HAP-1 (cell line): ENCODE results near the gene S100A3.

Experiments
- DNase-seq, 2 experiments: peaks; one replicate each; pipeline ENCODE4 v3.0.0-alpha.2; 2016 to 2020; ENCODE audit warnings: low spot score in 2 of 2
- H3K27me3 ChIP-seq: fragments of 250-450 bp; sonication (Bioruptor Pico); 2 replicates; pipeline ENCODE4 v1.5.1; 2020; ENCODE audit warnings: low read depth, mild to moderate bottlenecking, moderate library complexity
- H3K36me3 ChIP-seq: fragments of 250-450 bp; sonication (Bioruptor Pico); replicated peaks from 2 replicates; pipeline ENCODE4 v1.5.1; 2020; ENCODE audit warnings: mild to moderate bottlenecking
- H3K4me1 ChIP-seq: fragments of 250-450 bp; sonication (Bioruptor Pico); 2 replicates; pipeline ENCODE4 v1.5.1; 2020; ENCODE audit warnings: mild to moderate bottlenecking
- H3K4me3 ChIP-seq: fragments of 250-450 bp; sonication (Bioruptor Pico); 2 replicates; pipeline ENCODE4 v1.5.1; 2020; ENCODE audit warnings: mild to moderate bottlenecking, moderate library complexity
- H3K9me3 ChIP-seq: fragments of 250-450 bp; sonication (Bioruptor Pico); 2 replicates; pipeline ENCODE4 v1.5.1; 2020; ENCODE audit warnings: mild to moderate bottlenecking, moderate library complexity
- in situ Hi-C: fragments of 300-500 bp; cut with MboI; formaldehyde crosslinking; loops from 3 replicates; pipeline ENCODE4 v1.14.3; 2020; ENCODE audit warnings: low sequenced_read_pairs, inconsistent platforms, mixed read lengths

The S100A3 gene

GRCh38 chr1:153513023-153513422 is 36.0 kb downstream of the S100A3 start:
- no peaks in the 10 kb centered on the region for H3K27me3 ChIP-seq
- no peak for DNase-seq
- no peaks in the 10 kb centered on the region for H3K9me3 ChIP-seq
- no peaks in the 10 kb centered on the region; the same call in 1 of the 2 replicates for H3K4me1 ChIP-seq
- in situ Hi-C loops = loop anchor here (10.0 kb wide), 1 partner anchor 52 kb away; the partner anchor contains the start of gene S100A2
- H3K4me3 ChIP-seq = no peak overlapping the region
- no peaks in the 10 kb centered on the region for H3K36me3 ChIP-seq

- H3K36me3 ChIP-seq = no peaks in the 10 kb centered on the region
- in situ Hi-C loops = loop anchor here (10.0 kb wide), 1 partner anchor 54 kb away; the partner anchor contains the start of gene S100A2
- no peaks in the 10 kb centered on the region for H3K27me3 ChIP-seq
- no peak overlapping the region for H3K4me3 ChIP-seq
- DNase-seq = peak; percentile 82 to 94
- no peaks in the 10 kb centered on the region; the same call in 1 of the 2 replicates for H3K4me1 ChIP-seq
- no peaks in the 10 kb centered on the region for H3K9me3 ChIP-seq
Observed at GRCh38 chr1:153510984-153511410, 38.1 kb downstream of the S100A3 start.

DNA sequence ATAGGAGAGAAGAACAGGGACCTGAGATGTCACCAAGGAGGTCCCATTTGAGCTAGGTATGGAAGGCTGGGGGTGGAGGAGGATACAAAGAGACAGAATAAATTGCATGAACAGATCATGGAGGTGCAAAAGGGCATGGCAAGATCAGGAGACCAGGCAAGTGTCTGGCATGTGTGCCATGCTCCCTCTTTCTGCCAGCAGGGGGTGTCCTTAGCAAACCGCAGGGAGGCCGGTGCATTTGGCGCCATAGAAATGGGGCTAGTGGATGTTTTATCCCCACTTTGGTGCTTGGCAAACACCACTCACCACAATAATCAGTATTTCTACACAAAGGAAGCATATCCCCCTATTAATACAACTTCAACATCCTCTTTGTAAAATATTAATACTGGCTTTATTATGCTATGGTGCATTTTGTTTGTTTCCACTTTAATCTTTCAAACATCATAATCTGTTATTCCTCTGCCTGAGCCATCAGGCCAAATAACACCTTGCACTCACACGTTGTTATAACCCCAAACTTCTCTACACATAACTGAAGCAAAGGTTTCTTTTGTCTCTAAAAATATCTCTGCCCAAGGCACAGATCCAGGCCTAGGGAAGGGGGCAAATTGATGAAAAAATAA is 39.2 kb downstream of the S100A3 start:
- Histone ChIP-seq H3K4me3 (no peak overlapping the region), H3K36me3 (no peaks in the 10 kb centered on the region), H3K4me1 (no peaks in the 10 kb centered on the region; the same call in 1 of the 2 replicates), H3K9me3 (no peaks in the 10 kb centered on the region), H3K27me3 (no peaks in the 10 kb centered on the region)
- DNase-seq = peak; percentile 44 to 85
- in situ Hi-C loops = loop anchor here (10.0 kb wide), 3 partner anchors 55 to 475 kb away; partner anchors contain the start of genes RAB13 and S100A2

GRCh38 chr1:153509036-153509435 is 40.0 kb downstream of the S100A3 start:
- Histone ChIP-seq H3K9me3 (no peaks in the 10 kb centered on the region), H3K4me1 (no peaks in the 10 kb centered on the region; the same call in 1 of the 2 replicates), H3K4me3 (no peak overlapping the region), H3K36me3 (no peaks in the 10 kb centered on the region), H3K27me3 (no peaks in the 10 kb centered on the region)
- in situ Hi-C loops = loop anchor here (10.0 kb wide), 2 partner anchors 236 to 476 kb away; partner anchors contain the start of gene RAB13
- no peak for DNase-seq

- Histone ChIP-seq H3K9me3 (no peaks in the 10 kb centered on the region), H3K36me3 (no peaks in the 10 kb centered on the region), H3K4me1 (no peaks in the 10 kb centered on the region; the same call in none of the 2 replicates), H3K27me3 (no peaks in the 10 kb centered on the region), H3K4me3 (no peak overlapping the region)
- DNase-seq = no peak
- in situ Hi-C loops = loop anchor here (10.0 kb wide), 2 partner anchors 237 to 477 kb away; partner anchors contain the start of gene RAB13
Observed at GRCh38 chr1:153507926-153508583, 41.0 kb downstream of the S100A3 start.

DNA sequence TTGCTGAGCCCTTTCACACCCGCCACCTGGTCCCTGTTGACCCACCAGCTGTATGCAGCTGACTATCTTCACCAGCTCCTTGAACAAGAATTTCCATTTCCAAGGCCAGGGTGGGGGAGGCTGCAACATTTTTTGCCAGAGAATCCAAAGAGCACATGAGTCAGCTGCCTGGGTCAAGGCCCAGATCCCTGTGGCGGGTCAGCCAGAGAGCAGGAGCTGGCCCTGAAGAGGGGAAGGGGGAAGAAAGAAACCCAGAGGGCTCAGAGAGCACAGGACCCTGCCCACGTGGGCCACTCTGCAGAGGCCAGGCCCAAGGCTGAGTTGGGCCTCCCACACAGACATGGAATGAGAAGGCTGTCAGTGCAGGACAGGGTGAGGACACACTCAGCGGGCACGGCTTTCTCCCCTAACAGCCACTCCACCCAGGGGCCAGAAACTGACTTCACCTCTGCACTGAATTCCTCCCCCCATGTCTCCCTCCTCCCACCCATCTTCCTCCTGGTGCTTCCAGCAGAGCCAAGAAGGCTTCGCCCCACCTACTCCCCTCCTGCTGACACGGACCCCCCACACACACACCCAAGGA is 42.1 kb downstream of the S100A3 start:
- DNase-seq = no peak
- in situ Hi-C loops = loop anchor here (10.0 kb wide), 2 partner anchors 238 to 478 kb away; partner anchors contain the start of gene RAB13
- no peak overlapping the region for H3K4me3 ChIP-seq

GRCh38 chr1:153506386-153506785 is 42.7 kb downstream of the S100A3 start:
- Histone ChIP-seq H3K4me1 (no peaks in the 10 kb centered on the region; the same call in none of the 2 replicates), H3K27me3 (no peaks in the 10 kb centered on the region), H3K9me3 (no peaks in the 10 kb centered on the region), H3K36me3 (no peaks in the 10 kb centered on the region), H3K4me3 (no peak overlapping the region)
- DNase-seq = no peak
- in situ Hi-C loops = loop anchor here (10.0 kb wide), 2 partner anchors 238 to 478 kb away; partner anchors contain the start of gene RAB13

More for the DNA sequence above, 42.1 kb downstream of the S100A3 start:
- H3K27me3 ChIP-seq = no peaks in the 10 kb centered on the region
- H3K4me1 ChIP-seq = no peaks in the 10 kb centered on the region; the same call in none of the 2 replicates
- no peaks in the 10 kb centered on the region for H3K9me3 ChIP-seq
- no peaks in the 10 kb centered on the region for H3K36me3 ChIP-seq

GRCh38 chr1:153505576-153505975 is 43.5 kb downstream of the S100A3 start:
- Histone ChIP-seq H3K27me3 (no peaks in the 10 kb centered on the region), H3K9me3 (no peaks in the 10 kb centered on the region), H3K36me3 (no peaks in the 10 kb centered on the region), H3K4me1 (no peaks in the 10 kb centered on the region; the same call in 1 of the 2 replicates), H3K4me3 (no peak overlapping the region)
- no peak for DNase-seq
- in situ Hi-C loops = loop anchor here (10.0 kb wide), 2 partner anchors 239 to 479 kb away; partner anchors contain the start of gene RAB13

- Histone ChIP-seq H3K27me3 (peaks cover 13% of the 10 kb centered on the region), H3K4me1 (no peaks in the 10 kb centered on the region; the same call in 1 of the 2 replicates), H3K36me3 (no peaks in the 10 kb centered on the region), H3K4me3 (no peak overlapping the region), H3K9me3 (no peaks in the 10 kb centered on the region)
- DNase-seq = no peak
- in situ Hi-C loops = loop anchor here (5.0 to 10.0 kb wide), 3 partner anchors 146 to 481 kb away; partner anchors contain the start of genes RAB13 and S100A9
Observed at GRCh38 chr1:153503766-153504165, 45.3 kb downstream of the S100A3 start.

- no peaks in the 10 kb centered on the region for H3K36me3 ChIP-seq
- H3K9me3 ChIP-seq = no peaks in the 10 kb centered on the region
- peaks cover 4% of the 10 kb centered on the region for H3K4me1 ChIP-seq
- no peak overlapping the region for H3K4me3 ChIP-seq
- in situ Hi-C loops = no loop called here
- peaks cover 18% of the 10 kb centered on the region for H3K27me3 ChIP-seq
- DNase-seq = no peak
Observed at GRCh38 chr1:153498746-153499145, 50.3 kb downstream of the S100A3 start.
